K562 (cell line): ENCODE measurements around the gene LMNB1. TPM values are rescaled to one million over a fixed set of nuclear protein-coding genes. Genes with fewer than 3 reads are reported as not detected.

ENCODE experiments used
- ATF1 ChIP-seq, 2 experiments: fragments of 450-650 bp in 1 of 2; IDR thresholded peaks; 2 replicates each; pipeline ENCODE4 v1.6.1; 2016; ENCODE audit warnings: missing compliant biosample characterization in 1 of 2, missing genetic modification characterization in 1 of 2
- CREM ChIP-seq: IDR thresholded peaks from 2 replicates; pipeline ENCODE4 v1.6.1; 2014; ENCODE audit warnings: antibody characterized with exemption, low read depth
- DIDO1 ChIP-seq: fragments of 450-650 bp; IDR thresholded peaks from 2 replicates; pipeline ENCODE4 v1.6.1; 2016; ENCODE audit warnings: low read depth, missing biosample characterization, missing genetic modification characterization
- ID3 ChIP-seq, 2 experiments: fragments of 250-450 bp in 1 of 2; fragments of 450-650 bp in 1 of 2; sonication (Bioruptor Pico) in 1 of 2; IDR thresholded peaks; 2 replicates each; pipeline versions ENCODE4 v1.6.1 to v1.8.0; 2016 to 2021; ENCODE audit warnings: mild to moderate bottlenecking in 2 of 2, moderate library complexity in 2 of 2, missing compliant biosample characterization in 1 of 2, missing genetic modification characterization in 1 of 2
- MEIS2 ChIP-seq: fragments of 450-650 bp; IDR thresholded peaks from 2 replicates; pipeline ENCODE4 v1.6.1; 2014; ENCODE audit warnings: mild to moderate bottlenecking; ENCODE audit not compliant: partially characterized antibody
- MLLT1 ChIP-seq, 2 experiments: fragments of 450-650 bp; IDR thresholded peaks; 2 replicates each; pipeline ENCODE4 v1.6.1; 2016
- MXI1 ChIP-seq: IDR thresholded peaks from 2 replicates; pipeline ENCODE4 v1.6.1; 2011; ENCODE audit warnings: low read depth, mild to moderate bottlenecking, improper control_type of control experiment, low read length
- POLR2H ChIP-seq: IDR thresholded peaks from 2 replicates; pipeline ENCODE4 v1.6.1; 2016; ENCODE audit warnings: missing genetic modification characterization, low read depth, mild to moderate bottlenecking, control low read depth, missing compliant biosample characterization, moderate library complexity
- WHSC1 ChIP-seq: IDR thresholded peaks from one replicate; pipeline ENCODE4 v1.6.1; 2012; ENCODE audit warnings: low read length, control low read depth, inconsistent platforms
- ZNF12 ChIP-seq: sonication (generic); formaldehyde crosslinking; IDR thresholded peaks from 2 replicates; pipeline ENCODE4 v1.4.0; 2020; ENCODE audit warnings: mild to moderate bottlenecking, missing genetic modification reagents
- ZNF316 ChIP-seq: fragments of 450-650 bp; IDR thresholded peaks from 2 replicates; pipeline ENCODE4 v1.6.1; 2016
- ZNF583 ChIP-seq: fragments of 250-450 bp; sonication (Bioruptor Pico); IDR thresholded peaks from 2 replicates; pipeline ENCODE4 v1.4.0; 2020
- polyA plus RNA-seq, 8 experiments: library from polyadenylated mRNA; depleted of rRNA in 4 of 8; stranded (reverse) in 5 of 8; unstranded in 3 of 8; fragments of >200 nt; fragmentation: Nextera tagmentation in 2 of 8; fragmentation: Illumina TruSeq in 1 of 8; extraction: Ambion mirVana in 2 of 8; extraction: Trizol in 1 of 8; gene quantifications; 2 replicates each; pipeline versions ENCODE4 v1.2.1 to v1.2.3, GENCODE V29; 2011 to 2014; ENCODE audit warnings: inconsistent platforms in 1 of 8, missing spikeins in 1 of 8
- total RNA-seq, 7 experiments: library from RNA; depleted of rRNA in 6 of 7; stranded (reverse); fragments of >200 nt in 6 of 7; fragmentation: Illumina TruSeq in 2 of 7; extraction: Trizol in 2 of 7; gene quantifications; 2 replicates each; pipeline versions ENCODE4 v1.2.1 to v1.2.3, GENCODE V29; 2011 to 2021; ENCODE audit warnings: low replicate concordance in 1 of 7
- TF ChIP-seq, protein P1 (sequence below): fragments of 450-650 bp; IDR thresholded peaks from 2 replicates; pipeline ENCODE4 v1.6.1; 2016; ENCODE audit warnings: antibody characterized with exemption
- TF ChIP-seq, protein P2 (sequence below): fragments of 450-650 bp; formaldehyde crosslinking; IDR thresholded peaks from 2 replicates; pipeline ENCODE4 v1.4.0; 2022; ENCODE audit warnings: missing genetic modification characterization
- TF ChIP-seq, protein P3 (sequence below): fragments of 450-650 bp; IDR thresholded peaks from 2 replicates; pipeline ENCODE4 v1.6.1; 2016; ENCODE audit warnings: borderline replicate concordance
- TF ChIP-seq, protein P4 (sequence below): fragments of 450-650 bp; IDR thresholded peaks from 2 replicates; pipeline ENCODE4 v1.6.1; 2017; ENCODE audit warnings: antibody characterized with exemption, mild to moderate bottlenecking

The LMNB1 gene
- total and polyA plus RNA-seq, 9 of the 15 experiments (the other 6 are each of a cell fraction or from before 2014, with no cell fraction given), result 2.8 to 190 (median 131) TPM

GRCh38 chr5:126884269-126884819 is 107.4 kb downstream of the LMNB1 start (continued):
- TF ChIP-seq POLR2H (tag) (peak; percentile 41; the same call in 1 of the 2 replicates), WHSC1 (no peak), ZNF12 (no peak), DIDO1 (tag) (no peak), MXI1 (0 out of 2 replicates have a peak, but pooled peaks have one; percentile 40), MLLT1 (IDR thresholded peaks at IDR 0.05) (peak; percentile 51 to 85; a peak in 3 of 4 replicates), ATF1 (CRISPR knock-in tag; IDR thresholded peaks at IDR 0.05) (no peak), ATF1 (tag; IDR thresholded peaks at IDR 0.05) (peak; percentile 87), CREM (peak; percentile 90), ZNF316 (peak; percentile 88), MEIS2 (peak; percentile 97), ID3 (CRISPR knock-in tag; IDR thresholded peaks at IDR 0.05) (no peak), ID3 (tag; IDR thresholded peaks at IDR 0.05) (peak; percentile 88; the same call in 1 of the 2 replicates), ZNF583 (CRISPR knock-in tag) (0 out of 2 replicates have a peak, but pooled peaks have one; percentile 15)
- TF ChIP-seq, protein P1, sequence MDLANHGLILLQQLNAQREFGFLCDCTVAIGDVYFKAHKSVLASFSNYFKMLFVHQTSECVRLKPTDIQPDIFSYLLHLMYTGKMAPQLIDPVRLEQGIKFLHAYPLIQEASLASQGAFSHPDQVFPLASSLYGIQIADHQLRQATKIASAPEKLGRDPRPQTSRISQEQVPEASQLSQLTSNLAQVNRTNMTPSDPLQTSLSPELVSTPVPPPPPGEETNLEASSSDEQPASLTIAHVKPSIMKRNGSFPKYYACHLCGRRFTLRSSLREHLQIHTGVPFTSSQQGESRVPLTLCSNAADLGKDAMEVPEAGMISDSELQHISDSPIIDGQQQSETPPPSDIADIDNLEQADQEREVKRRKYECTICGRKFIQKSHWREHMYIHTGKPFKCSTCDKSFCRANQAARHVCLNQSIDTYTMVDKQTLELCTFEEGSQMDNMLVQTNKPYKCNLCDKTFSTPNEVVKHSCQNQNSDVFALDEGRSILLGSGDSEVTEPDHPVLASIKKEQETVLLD, result peak; percentile 91
- TF ChIP-seq, protein P2, sequence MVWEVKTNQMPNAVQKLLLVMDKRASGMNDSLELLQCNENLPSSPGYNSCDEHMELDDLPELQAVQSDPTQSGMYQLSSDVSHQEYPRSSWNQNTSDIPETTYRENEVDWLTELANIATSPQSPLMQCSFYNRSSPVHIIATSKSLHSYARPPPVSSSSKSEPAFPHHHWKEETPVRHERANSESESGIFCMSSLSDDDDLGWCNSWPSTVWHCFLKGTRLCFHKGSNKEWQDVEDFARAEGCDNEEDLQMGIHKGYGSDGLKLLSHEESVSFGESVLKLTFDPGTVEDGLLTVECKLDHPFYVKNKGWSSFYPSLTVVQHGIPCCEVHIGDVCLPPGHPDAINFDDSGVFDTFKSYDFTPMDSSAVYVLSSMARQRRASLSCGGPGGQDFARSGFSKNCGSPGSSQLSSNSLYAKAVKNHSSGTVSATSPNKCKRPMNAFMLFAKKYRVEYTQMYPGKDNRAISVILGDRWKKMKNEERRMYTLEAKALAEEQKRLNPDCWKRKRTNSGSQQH (CRISPR knock-in tag), result 0 out of 2 replicates have a peak, but pooled peaks have one; percentile 14
- TF ChIP-seq, protein P3, sequence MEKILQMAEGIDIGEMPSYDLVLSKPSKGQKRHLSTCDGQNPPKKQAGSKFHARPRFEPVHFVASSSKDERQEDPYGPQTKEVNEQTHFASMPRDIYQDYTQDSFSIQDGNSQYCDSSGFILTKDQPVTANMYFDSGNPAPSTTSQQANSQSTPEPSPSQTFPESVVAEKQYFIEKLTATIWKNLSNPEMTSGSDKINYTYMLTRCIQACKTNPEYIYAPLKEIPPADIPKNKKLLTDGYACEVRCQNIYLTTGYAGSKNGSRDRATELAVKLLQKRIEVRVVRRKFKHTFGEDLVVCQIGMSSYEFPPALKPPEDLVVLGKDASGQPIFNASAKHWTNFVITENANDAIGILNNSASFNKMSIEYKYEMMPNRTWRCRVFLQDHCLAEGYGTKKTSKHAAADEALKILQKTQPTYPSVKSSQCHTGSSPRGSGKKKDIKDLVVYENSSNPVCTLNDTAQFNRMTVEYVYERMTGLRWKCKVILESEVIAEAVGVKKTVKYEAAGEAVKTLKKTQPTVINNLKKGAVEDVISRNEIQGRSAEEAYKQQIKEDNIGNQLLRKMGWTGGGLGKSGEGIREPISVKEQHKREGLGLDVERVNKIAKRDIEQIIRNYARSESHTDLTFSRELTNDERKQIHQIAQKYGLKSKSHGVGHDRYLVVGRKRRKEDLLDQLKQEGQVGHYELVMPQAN, result no peak
- TF ChIP-seq, protein P4, sequence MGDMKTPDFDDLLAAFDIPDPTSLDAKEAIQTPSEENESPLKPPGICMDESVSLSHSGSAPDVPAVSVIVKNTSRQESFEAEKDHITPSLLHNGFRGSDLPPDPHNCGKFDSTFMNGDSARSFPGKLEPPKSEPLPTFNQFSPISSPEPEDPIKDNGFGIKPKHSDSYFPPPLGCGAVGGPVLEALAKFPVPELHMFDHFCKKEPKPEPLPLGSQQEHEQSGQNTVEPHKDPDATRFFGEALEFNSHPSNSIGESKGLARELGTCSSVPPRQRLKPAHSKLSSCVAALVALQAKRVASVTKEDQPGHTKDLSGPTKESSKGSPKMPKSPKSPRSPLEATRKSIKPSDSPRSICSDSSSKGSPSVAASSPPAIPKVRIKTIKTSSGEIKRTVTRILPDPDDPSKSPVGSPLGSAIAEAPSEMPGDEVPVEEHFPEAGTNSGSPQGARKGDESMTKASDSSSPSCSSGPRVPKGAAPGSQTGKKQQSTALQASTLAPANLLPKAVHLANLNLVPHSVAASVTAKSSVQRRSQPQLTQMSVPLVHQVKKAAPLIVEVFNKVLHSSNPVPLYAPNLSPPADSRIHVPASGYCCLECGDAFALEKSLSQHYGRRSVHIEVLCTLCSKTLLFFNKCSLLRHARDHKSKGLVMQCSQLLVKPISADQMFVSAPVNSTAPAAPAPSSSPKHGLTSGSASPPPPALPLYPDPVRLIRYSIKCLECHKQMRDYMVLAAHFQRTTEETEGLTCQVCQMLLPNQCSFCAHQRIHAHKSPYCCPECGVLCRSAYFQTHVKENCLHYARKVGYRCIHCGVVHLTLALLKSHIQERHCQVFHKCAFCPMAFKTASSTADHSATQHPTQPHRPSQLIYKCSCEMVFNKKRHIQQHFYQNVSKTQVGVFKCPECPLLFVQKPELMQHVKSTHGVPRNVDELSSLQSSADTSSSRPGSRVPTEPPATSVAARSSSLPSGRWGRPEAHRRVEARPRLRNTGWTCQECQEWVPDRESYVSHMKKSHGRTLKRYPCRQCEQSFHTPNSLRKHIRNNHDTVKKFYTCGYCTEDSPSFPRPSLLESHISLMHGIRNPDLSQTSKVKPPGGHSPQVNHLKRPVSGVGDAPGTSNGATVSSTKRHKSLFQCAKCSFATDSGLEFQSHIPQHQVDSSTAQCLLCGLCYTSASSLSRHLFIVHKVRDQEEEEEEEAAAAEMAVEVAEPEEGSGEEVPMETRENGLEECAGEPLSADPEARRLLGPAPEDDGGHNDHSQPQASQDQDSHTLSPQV, result peak; percentile 67; the same call in 1 of the 2 replicates
